Stimulated activated CD4-positive, alpha-beta T cell treated with anti-CD3 and anti-CD28 coated beads, TNF-alpha, amount 100 ng/mL, for 1 hour (primary cell): Measurements from ENCODE around the gene RAB42.

Source experiments
- DNase-seq, 3 donors: peaks; one replicate each; pipeline ENCODE4 v3.0.0-alpha.2; 2020; ENCODE audit warnings: low read depth in 3 of 3, low spot score in 1 of 3

The RAB42 gene

DNA sequence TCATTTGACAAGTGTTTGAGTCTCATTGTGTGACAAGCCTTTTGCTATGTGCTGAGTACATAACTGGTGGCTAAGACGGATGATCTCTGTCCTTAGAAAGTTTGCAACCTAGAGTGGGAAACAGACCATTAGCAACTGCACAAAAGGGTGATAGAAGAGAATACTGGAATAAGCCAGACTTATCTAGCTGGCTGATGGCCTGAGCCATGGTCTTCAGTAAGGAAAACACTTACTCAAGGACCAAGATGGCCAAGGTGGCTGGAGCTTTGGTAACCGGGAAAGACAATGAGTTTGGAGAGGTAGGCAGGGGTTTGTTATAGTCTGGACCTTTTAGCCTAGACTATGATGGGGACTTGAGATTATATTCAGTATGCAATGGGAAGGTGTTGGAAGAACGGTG is 52.4 kb downstream of the RAB42 start:
- no peak for DNase-seq
